Astrocyte (in vitro differentiated cells and primary cell): ENCODE data around the gene NR4A2.

Source experiments
- EZH2 ChIP-seq: IDR thresholded peaks from 2 replicates; pipeline ENCODE4 v1.6.1; 2012; ENCODE audit warnings: mild to moderate bottlenecking, low read length, inconsistent platforms; ENCODE audit not compliant: insufficient read depth
- TF ChIP-seq, protein P1 (sequence below): IDR thresholded peaks from 2 replicates; pipeline ENCODE4 v1.5.1; 2011; ENCODE audit warnings: low read depth, mild to moderate bottlenecking, inconsistent platforms, low read length, moderate library complexity; ENCODE audit not compliant: insufficient read depth

DNA sequence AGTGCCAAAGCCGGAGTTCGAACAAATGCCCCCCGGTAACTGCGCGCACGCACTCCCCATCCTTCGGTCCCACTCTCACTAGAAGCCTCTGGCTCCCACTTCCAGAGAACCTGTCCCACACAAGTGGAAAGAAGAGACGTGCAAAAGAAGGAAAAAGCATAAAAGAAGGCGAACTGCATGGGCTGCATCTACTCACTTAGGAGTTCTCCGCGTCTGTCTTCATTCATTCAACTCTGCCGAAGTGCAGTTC lies 312 bp downstream of the NR4A2 start:
- TF ChIP-seq, protein P1, sequence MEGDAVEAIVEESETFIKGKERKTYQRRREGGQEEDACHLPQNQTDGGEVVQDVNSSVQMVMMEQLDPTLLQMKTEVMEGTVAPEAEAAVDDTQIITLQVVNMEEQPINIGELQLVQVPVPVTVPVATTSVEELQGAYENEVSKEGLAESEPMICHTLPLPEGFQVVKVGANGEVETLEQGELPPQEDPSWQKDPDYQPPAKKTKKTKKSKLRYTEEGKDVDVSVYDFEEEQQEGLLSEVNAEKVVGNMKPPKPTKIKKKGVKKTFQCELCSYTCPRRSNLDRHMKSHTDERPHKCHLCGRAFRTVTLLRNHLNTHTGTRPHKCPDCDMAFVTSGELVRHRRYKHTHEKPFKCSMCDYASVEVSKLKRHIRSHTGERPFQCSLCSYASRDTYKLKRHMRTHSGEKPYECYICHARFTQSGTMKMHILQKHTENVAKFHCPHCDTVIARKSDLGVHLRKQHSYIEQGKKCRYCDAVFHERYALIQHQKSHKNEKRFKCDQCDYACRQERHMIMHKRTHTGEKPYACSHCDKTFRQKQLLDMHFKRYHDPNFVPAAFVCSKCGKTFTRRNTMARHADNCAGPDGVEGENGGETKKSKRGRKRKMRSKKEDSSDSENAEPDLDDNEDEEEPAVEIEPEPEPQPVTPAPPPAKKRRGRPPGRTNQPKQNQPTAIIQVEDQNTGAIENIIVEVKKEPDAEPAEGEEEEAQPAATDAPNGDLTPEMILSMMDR = no peak
- TF ChIP-seq EZH2 = no peak
